Peyer's patch (tissue), 4 donors: Measurements from ENCODE around the gene TNN.

Experiments used
- CTCF ChIP-seq, 6 experiments: fragments of 450-650 bp in 4 of 6; fragments of 200-600 bp in 2 of 6; sonication (generic) in 1 of 6; IDR thresholded peaks; one replicate each; pipeline ENCODE4 v1.5.1; 2017 to 2019; ENCODE audit warnings: antibody characterized with exemption in 6 of 6, mild to moderate bottlenecking in 3 of 6, moderate library complexity in 1 of 6
- POLR2A ChIP-seq, 2 donors: fragments of 450-650 bp; IDR thresholded peaks; one replicate each; pipeline ENCODE4 v1.5.1; 2017; ENCODE audit warnings: antibody characterized with exemption in 2 of 2, mild to moderate bottlenecking in 2 of 2, moderate library complexity in 2 of 2

GRCh38 chr1:175070818-175071217 is 3.2 kb downstream of the TNN start:
- TF ChIP-seq CTCF (IDR thresholded peaks at IDR 0.05) (no peak), POLR2A (IDR thresholded peaks at IDR 0.05) (no peak)
